Measurements from ENCODE around the gene CLCNKB. TPM values are rescaled to one million over a fixed set of nuclear protein-coding genes. Genes with fewer than 3 reads are reported as not detected.
A peak's percentile ranks its signal among the peaks of the same experiment; 100 is the strongest.
"Not testable (repeated sequence)": the region's sequence is repeated elsewhere in the genome, so short reads cannot be mapped to it uniquely, and the experiment has no call there.

The CLCNKB gene
- total RNA-seq, 2 donors from 2014 or later, result not detected

GRCh38 chr1:16023050-16023653, 20.4 kb upstream of the CLCNKB start:
- Mint-ChIP-seq H3K9me3 (no peaks in the 10 kb centered on the region), H3K36me3 (no peaks in the 10 kb centered on the region), H3K27ac (no peak overlapping the region)
- no peak for DNase-seq (ENCODE audit: low spot score in 2 of 2)
- no peak for ATAC-seq

GRCh38 chr1:16026302-16026701, 17.3 kb upstream of the CLCNKB start:
- DNase-seq (ENCODE audit: low spot score in 2 of 2); H3K9me3 Mint-ChIP-seq; H3K27ac Mint-ChIP-seq; H3K36me3 Mint-ChIP-seq: not testable (repeated sequence)
- peak in 1 of 2 donors; percentile 8 for ATAC-seq

- ATAC-seq (peak; percentile 32 to 59), DNase-seq (ENCODE audit: low spot score in 2 of 2) (no peak)
- Mint-ChIP-seq H3K9me3 (no peaks in the 10 kb centered on the region), H3K36me3 (no peaks in the 10 kb centered on the region), H3K27ac (no peak overlapping the region)
Measured at GRCh38 chr1:16026723-16027484, 16.7 kb upstream of the CLCNKB start.

GRCh38 chr1:16028237-16029002, 15.2 kb upstream of the CLCNKB start:
- Mint-ChIP-seq H3K36me3 (no peaks in the 10 kb centered on the region), H3K27ac (no peak overlapping the region), H3K9me3 (no peaks in the 10 kb centered on the region)
- ATAC-seq (no peak), DNase-seq (ENCODE audit: low spot score in 2 of 2) (no peak)

- H3K36me3 Mint-ChIP-seq; ATAC-seq; DNase-seq (ENCODE audit: low spot score in 2 of 2); H3K9me3 Mint-ChIP-seq; H3K27ac Mint-ChIP-seq: not testable (repeated sequence)
Measured at GRCh38 chr1:16029003-16029268, 14.6 kb upstream of the CLCNKB start.

DNA sequence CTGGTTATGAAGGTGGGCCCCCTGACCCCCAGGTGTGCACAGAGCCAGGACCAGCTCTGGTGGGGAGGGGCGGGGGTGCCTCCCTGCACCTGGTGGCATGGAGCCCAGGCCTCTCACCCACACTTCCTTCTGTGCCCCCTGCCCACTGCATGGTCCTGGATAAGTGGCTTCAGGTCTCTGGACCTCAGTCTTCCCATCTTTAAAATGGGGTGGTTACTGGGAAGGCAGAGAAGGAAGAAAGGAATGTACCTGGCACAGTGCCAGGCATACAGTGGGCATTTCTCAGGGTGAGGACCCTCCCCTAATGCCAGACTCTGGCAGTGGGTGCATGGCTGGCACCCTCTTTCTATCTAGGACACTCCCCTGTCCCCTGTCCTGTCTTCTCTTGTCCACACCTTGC, 14.3 kb upstream of the CLCNKB start:
- Mint-ChIP-seq H3K27ac (no peak overlapping the region), H3K9me3 (no peaks in the 10 kb centered on the region), H3K36me3 (no peaks in the 10 kb centered on the region)
- no peak for DNase-seq (ENCODE audit: low spot score in 2 of 2)
- no peak for ATAC-seq

GRCh38 chr1:16031551-16031950, 12.0 kb upstream of the CLCNKB start:
- H3K36me3 Mint-ChIP-seq, result no peaks in the 10 kb centered on the region
- no peaks in the 10 kb centered on the region for H3K9me3 Mint-ChIP-seq
- DNase-seq (ENCODE audit: low spot score in 2 of 2) (no peak), ATAC-seq (no peak)
- no peak overlapping the region for H3K27ac Mint-ChIP-seq

- Mint-ChIP-seq H3K36me3 (no peaks in the 10 kb centered on the region), H3K9me3 (no peaks in the 10 kb centered on the region), H3K27ac (no peak overlapping the region)
- DNase-seq (ENCODE audit: low spot score in 2 of 2) (peak in 1 of 2 donors; percentile 68), ATAC-seq (peak; percentile 87 to 88)
Measured at GRCh38 chr1:16032388-16033102, 11.0 kb upstream of the CLCNKB start.

DNA sequence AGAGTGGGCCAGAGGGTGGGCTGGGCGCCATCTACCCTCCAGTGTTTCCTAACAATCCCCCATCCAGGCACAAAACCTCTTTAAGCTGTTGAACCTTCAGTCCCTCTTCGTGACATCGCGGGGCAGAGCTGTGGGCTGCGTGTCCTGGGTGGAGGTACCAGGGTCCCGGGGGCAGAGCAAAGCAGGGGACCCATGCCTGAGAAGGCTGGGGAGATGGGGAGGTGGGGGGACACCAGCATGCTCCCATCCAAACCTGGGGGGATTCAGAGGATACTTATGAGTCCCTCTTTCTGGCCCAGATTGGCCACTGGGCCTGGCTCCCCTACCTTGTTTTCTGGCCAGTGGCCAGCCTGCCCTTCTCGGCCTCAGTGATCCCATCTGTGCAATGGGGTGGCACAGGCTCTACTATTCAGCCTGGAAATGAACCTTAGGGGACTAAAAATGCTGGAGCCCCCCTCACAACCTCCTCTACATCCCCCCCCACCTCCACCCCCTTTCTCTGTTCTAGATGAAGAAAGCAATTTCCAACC, 10.4 kb upstream of the CLCNKB start:
- H3K36me3 Mint-ChIP-seq; H3K9me3 Mint-ChIP-seq; H3K27ac Mint-ChIP-seq; ATAC-seq; DNase-seq (ENCODE audit: low spot score in 2 of 2): not testable (repeated sequence)

GRCh38 chr1:16036461-16036860, 7.1 kb upstream of the CLCNKB start:
- not testable (repeated sequence) for H3K27ac Mint-ChIP-seq; H3K36me3 Mint-ChIP-seq; DNase-seq (ENCODE audit: low spot score in 2 of 2); H3K9me3 Mint-ChIP-seq; ATAC-seq

GRCh38 chr1:16038620-16038912, 5.0 kb upstream of the CLCNKB start:
- DNase-seq (ENCODE audit: low spot score in 2 of 2) (no peak), ATAC-seq (no peak)
- Mint-ChIP-seq H3K27ac (no peak overlapping the region), H3K36me3 (no peaks in the 10 kb centered on the region), H3K9me3 (no peaks in the 10 kb centered on the region)

DNA sequence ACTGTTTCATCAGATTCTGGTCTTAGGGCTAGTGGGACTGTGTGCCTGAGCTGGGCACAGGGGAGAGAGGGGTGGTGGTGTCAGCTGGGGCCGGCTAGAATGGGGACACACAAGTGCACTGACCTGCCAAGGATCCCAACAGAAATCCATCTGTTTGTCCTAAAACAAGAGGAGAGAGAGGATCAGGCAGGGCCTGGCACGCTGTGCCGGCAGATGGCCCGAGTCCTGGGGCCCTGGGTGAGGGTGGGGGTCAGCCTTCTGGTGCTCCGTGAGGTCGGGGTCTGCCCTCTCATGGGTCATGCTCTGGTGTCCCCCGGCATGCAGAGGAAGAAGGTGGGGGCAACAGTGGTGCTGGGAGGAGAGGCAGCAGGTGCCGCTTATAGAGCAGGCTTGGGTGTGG, 3.7 kb upstream of the CLCNKB start:
- not testable (repeated sequence) for H3K36me3 Mint-ChIP-seq; H3K9me3 Mint-ChIP-seq; DNase-seq (ENCODE audit: low spot score in 2 of 2); ATAC-seq
- peak overlapping the region in 1 of 2 donors; percentile 22 for H3K27ac Mint-ChIP-seq

GRCh38 chr1:16041200-16041599, 2.4 kb upstream of the CLCNKB start:
- ATAC-seq (no peak), DNase-seq (ENCODE audit: low spot score in 2 of 2) (no peak)
- Mint-ChIP-seq H3K9me3 (no peaks in the 10 kb centered on the region), H3K27ac (no peak overlapping the region), H3K36me3 (no peaks in the 10 kb centered on the region)

DNA sequence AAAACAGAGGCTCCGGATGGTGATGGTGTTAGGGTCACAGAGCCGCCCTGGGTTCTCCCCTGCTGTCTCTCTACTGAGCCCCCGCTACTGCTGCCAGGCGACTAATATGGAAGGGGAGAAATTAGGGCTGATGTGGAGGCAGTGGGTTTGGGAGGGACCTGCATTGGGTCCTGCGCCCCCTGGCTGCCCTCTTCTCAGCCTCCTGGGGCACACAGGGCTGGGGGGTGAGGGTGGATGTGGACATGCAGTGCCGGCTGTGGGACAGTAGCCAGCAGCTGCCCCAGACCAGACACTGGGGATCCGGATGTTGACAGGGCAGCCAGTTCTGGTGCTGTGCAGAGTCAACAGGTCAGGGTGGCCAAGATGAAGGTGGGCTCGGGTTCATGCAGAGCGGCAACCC, 1.5 kb upstream of the CLCNKB start:
- ATAC-seq (no peak), DNase-seq (ENCODE audit: low spot score in 2 of 2) (no peak)

GRCh38 chr1:16042654-16043053, 928 bp upstream of the CLCNKB start:
- not testable (repeated sequence) for H3K27ac Mint-ChIP-seq; H3K9me3 Mint-ChIP-seq; H3K36me3 Mint-ChIP-seq; DNase-seq (ENCODE audit: low spot score in 2 of 2)
- ATAC-seq, result peak in 1 of 2 donors; percentile 37

More for the DNA sequence above, 1.5 kb upstream of the CLCNKB start:
- Mint-ChIP-seq H3K36me3 (no peaks in the 10 kb centered on the region), H3K9me3 (no peaks in the 10 kb centered on the region), H3K27ac (no peak overlapping the region)

DNA sequence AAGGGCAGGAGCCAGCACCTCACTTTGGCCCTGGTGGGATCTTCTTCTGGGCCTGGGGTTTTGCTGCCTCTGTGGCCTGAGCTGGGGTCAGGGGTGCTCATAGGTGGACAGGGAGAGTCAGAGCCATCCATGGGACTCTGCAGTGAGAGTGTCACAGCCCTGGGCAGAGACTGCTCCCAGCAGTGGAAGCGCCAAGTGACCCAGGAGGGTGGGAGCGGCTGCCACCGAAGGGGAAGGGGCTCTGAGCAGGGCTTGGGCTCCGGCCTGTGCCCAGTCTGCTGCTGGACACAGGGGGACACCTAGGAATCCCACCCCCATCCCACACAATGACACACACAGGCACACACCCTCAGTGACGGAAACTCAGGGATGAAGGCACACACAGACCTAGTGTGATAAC, 368 bp downstream of the CLCNKB start:
- H3K9me3 Mint-ChIP-seq, result no peaks in the 10 kb centered on the region
- no peaks in the 10 kb centered on the region for H3K36me3 Mint-ChIP-seq
- ATAC-seq (no peak), DNase-seq (ENCODE audit: low spot score in 2 of 2) (no peak)
- no peak overlapping the region for H3K27ac Mint-ChIP-seq

GRCh38 chr1:16046842-16047241, 3.3 kb downstream of the CLCNKB start:
- Mint-ChIP-seq H3K9me3 (no peaks in the 10 kb centered on the region), H3K27ac (no peak overlapping the region), H3K36me3 (no peaks in the 10 kb centered on the region)
- no peak for DNase-seq (ENCODE audit: low spot score in 2 of 2)
- ATAC-seq, result no peak

All from activated naive CD4-positive, alpha-beta T cell treated with anti-CD3 and anti-CD28 coated beads, Interleukin-2, amount 50 U/mL, for 72 hours (primary cell).